OCI-M2 (cell line): Measurements from ENCODE around the gene ASF1A.

Experiments used
- DNase-seq: peaks from one replicate; lab custom pipeline; 2025; ENCODE audit not compliant: unreplicated experiment; lab: John Stamatoyannopoulos, UW

ASF1A gene

GRCh38 chr6:118881440-118882313, 12.3 kb upstream of the ASF1A start:
- DNase-seq: no peak

DNA sequence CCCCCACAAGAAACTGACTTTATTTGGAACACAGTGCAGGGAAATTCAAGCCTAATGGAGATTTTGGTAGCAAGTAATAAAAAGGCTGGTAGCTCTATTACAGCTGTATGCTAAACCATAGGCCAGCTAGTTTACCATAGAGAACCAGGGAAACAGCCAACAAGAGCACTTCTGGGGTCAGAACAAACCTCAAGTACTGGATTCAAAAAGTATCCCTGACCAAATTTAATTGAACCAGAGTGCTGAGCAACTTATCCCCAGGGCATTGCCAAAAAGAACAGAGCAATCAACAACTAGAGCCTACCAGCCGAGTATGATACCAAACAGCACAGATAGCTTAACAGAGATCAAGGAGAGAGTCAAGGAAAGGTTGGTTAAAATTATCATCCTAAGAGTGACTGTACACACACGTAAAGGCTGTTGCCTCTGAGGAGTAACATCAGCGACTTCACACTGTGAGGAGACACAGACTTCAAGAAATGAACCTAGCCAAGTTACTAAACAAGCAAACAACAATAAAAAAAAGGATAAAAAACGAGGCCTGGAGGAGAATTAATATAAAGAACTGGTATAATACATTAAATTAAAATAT, 11.5 kb upstream of the ASF1A start:
- no peak for DNase-seq

DNA sequence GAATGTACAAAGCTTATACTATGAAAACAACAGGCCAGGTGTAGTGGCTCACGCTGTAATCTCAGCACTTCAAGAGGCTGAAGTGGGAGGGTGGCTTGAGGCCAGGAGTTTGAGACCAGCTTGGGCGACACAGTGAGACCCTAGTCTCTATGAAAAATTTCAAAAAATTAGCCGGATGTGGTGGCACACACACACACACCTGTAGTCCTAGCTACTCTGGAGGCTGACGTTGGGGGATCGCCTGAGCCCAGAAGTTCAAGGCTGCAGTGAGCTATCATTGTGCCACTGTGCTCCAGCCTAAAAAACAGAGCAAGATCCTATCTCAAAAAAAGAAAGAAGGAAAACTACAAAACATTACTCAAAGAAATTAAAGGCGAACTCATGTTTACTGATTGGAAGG, 7.3 kb upstream of the ASF1A start:
- DNase-seq: no peak

GRCh38 chr6:118889163-118889562, 4.8 kb upstream of the ASF1A start:
- DNase-seq: no peak

- DNase-seq: no peak
These were observed 2.8 kb upstream of the ASF1A start for GRCh38 chr6:118890997-118891790.

GRCh38 chr6:118892355-118892991, 1.5 kb upstream of the ASF1A start:
- DNase-seq: no peak

- DNase-seq: no peak
These were observed 717 bp upstream of the ASF1A start for GRCh38 chr6:118893064-118893806.

DNA sequence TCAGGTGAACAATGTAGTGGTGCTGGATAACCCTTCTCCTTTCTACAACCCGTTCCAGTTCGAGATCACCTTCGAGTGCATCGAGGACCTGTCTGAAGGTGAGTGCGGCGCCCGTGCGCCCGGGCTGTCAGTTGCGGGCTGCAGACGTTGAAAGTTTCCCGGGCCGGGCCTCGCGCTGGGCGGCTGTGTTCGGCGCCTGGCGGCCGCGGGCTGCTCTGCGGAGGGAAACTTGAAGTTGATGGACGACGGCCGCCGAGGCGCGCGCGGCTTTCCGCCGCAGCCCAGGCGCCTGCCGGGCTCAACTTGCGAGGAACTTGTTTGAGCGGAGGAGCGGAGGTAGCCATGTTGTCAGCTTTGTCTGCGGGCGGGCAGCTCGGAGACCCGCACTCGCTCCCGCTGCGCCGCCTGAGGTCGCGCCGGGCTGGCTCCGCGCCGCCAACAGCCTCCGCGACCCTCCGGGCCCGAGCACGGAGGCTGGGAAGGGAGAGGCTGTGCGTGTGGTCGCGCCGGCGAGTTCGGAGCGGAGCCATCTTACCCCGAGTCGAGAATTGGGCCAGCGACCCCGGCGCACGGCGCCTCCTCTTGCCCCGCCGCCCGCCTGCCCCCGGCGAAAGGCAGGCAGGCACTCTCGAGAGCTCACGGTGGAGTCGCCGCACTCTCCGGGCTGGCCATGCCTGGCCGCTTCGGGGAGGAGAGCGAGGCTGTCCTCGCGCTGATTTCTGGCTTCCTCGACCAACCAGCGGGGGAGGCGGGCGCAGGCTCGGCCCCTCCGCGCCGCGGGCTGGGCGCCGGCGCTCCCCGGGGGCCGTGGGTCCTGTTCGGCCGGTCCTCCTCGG, 691 bp downstream of the ASF1A start:
- no peak for DNase-seq

- no peak for DNase-seq
These were observed 1.3 kb downstream of the ASF1A start for GRCh38 chr6:118895261-118895560.

DNA sequence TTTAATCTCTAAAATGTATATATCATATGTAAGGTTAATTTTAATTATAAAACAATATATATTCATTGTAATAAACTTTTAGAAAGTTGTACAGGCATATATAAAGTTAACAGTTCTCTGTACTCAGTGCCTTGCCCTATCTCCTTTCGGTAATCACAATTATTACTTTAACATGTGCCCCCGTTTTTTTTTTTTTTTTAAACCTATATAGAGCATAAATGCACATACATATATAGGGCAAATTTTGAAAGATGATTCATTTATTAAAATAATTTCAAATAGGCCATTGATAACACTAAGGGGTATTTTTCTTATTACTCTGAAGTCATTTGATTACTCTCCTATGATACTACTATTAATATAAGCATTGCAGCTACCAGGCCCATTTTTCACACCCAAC, 1.9 kb downstream of the ASF1A start:
- no peak for DNase-seq

- no peak for DNase-seq
These were observed 2.6 kb downstream of the ASF1A start for GRCh38 chr6:118896339-118897136.

DNA sequence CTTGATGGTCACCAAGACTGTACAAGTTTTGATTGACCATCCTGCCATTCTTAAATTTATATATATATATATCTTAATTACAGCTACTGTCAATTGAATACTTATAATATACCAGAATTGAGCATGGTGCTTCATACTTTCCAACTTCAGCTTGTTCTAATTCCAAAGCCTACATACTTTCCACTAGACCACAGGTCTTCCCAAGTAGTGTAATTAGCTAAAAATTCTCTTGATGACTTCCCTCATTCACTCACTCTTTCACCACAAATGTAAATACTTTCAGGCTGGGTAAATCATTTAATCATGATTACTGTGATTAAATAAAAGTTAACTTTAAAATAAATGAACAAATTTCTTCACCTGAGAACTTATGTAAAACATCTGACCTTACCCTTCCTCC, 3.4 kb downstream of the ASF1A start:
- DNase-seq: no peak

DNA sequence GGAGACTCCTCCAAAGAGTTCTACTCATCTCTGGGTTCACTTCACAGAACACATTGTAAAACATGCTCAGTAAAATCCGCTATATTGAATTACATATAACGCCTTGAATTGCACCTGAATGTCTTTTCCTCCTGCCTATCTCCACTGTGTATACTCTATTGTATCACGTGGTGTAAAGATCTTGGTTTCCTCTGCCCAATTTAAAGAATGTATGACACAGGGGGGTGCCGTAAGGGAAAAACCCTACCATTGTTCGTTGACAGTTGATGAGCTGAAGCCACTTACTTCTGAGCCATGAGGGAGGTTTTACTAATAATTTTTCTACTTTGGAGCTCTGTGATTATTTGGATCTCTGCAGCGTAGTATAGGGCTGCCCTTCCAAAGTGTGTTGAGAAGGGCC, 6.0 kb downstream of the ASF1A start:
- DNase-seq: no peak

DNA sequence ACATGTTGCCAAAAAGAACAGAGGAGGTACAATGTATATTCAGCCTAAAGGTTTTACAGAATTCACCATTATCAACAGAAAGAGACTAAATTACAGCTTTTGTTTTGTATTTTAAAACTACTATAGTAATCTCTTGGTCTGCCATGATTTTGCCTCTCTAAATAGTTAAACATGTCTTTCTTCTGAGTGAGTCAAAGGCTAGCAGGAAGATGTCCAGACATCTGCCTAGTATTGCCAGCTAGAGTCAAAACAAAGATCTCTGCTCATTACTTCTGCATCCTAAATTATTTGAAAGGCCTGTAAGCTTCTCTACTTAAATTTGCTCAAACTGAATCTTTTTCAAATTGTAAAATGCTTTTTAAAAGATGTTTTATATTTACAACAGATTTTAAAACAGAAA, 8.8 kb downstream of the ASF1A start:
- no peak for DNase-seq

DNA sequence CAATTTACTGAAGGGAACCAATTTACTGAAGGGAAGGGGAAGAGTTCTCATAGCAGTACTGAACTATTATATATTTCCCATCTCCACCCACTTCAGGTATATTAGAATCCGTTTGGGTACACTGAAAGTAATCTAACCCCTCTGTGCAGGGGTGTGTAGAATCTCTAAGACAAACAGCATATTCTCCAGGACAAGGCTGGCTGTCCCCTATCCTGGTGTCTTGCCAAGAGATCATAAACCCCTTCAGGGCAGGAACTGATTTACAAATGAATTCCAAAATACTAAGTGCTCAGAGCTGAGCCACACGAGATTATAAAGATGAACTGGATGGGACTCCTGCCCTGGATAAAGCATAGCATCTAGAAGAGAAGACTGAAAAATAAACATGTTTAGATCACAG, 9.2 kb downstream of the ASF1A start:
- DNase-seq: no peak

DNA sequence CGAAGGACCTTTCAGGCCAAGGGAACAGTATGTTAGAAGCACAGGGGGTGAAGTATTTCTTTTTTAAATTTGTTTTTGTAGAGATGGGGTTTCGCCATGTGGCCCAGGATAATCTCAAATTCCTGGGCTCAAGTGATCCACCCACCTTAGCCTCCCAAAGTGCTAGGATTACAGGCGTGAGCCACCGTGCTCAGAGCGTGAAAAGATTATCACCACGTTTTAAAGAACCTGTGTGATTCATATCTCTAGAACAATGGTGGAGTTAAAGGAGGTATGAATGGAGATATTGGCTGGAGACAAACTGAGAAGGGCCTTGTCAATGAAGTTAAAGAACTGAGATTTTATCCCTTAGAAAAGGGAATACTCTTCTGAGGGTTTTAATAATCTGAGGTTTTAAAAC, 9.7 kb downstream of the ASF1A start:
- DNase-seq: no peak

DNA sequence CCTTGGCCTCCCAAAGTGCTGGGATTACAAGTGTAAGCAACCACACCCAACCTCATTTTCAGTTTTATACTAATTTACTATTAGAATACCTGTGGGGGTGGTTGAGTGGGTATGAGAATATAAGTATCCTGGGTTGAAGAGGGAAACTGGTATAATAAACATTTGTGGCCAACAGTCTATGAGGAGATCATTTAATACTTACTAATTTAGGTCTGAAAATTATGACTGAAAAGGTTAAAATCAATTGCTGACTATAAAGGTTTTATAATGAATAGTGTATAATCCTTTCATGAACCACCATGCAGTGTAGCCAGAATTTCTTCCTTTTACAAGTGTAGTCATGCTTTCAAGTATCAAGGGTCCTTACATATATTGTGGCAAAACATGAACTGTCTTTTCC, 11.1 kb downstream of the ASF1A start:
- no peak for DNase-seq

- DNase-seq: no peak
These were observed 11.9 kb downstream of the ASF1A start for GRCh38 chr6:118905851-118906250.

DNA sequence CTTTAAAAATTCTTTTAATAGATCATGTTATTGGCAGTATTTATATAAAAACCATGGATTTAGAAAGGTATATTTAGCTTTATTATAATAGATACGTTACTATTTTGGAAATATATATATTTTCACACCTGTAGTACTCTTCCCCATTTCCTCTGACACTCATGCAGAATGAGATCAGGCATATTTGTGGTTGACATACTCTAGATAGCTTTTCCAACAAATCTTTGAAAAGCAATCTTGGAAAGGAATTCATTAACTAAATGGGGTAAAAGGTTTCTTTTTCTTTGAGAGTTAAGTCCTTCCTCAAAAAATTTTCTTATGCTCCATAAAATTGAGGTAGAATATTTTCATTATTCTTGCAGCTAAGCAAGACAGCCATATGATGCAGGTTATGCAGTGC, 14.5 kb downstream of the ASF1A start:
- DNase-seq: no peak
